DND-41 (cell line): ENCODE data around the gene ARL4D.

Experiments
- ATAC-seq: fragments of 200-7000 bp; cut with Tn5 transposase; 3 replicates; pipeline ENCODE4 v1.9.1; 2021; ENCODE audit warnings: low read depth; ENCODE audit not compliant: insufficient read depth
- DNase-seq: peaks from one replicate; pipeline ENCODE4 v3.0.0-alpha.2; 2020
- H2AFZ ChIP-seq: 2 replicates; pipeline ENCODE4 v1.6.0; 2012; ENCODE audit warnings: low read depth, low read length
- H3K27ac ChIP-seq: 2 replicates; pipeline ENCODE4 v1.5.1; 2012; ENCODE audit warnings: low read length, inconsistent platforms
- H3K27me3 ChIP-seq: fragments of 200-600 bp; sonication (generic); 2 replicates; pipeline ENCODE4 v1.6.0; 2012; ENCODE audit warnings: low read length, mild to moderate bottlenecking, inconsistent platforms; ENCODE audit not compliant: insufficient read depth, poor library complexity
- H3K36me3 ChIP-seq: 2 replicates; pipeline ENCODE4 v1.5.1; 2012; ENCODE audit warnings: low read length, inconsistent platforms; ENCODE audit not compliant: insufficient read depth
- H3K4me1 ChIP-seq: 2 replicates; pipeline ENCODE4 v1.5.1; 2012; ENCODE audit warnings: mild to moderate bottlenecking, low read length; ENCODE audit not compliant: insufficient read depth
- H3K4me2 ChIP-seq: 2 replicates; pipeline ENCODE4 v1.6.0; 2012; ENCODE audit warnings: mild to moderate bottlenecking, moderate library complexity, low read length, inconsistent platforms; ENCODE audit not compliant: insufficient read depth
- H3K4me3 ChIP-seq, 2 experiments: fragments of 200-600 bp in 1 of 2; shearing (Covaris generic) in 1 of 2; 2 replicates each; pipeline ENCODE4 v1.5.1; 2012 to 2016; ENCODE audit warnings: inconsistent platforms in 2 of 2, low read length in 2 of 2, mild to moderate bottlenecking in 2 of 2, low read depth in 1 of 2, moderate library complexity in 1 of 2
- H3K79me2 ChIP-seq: 2 replicates; pipeline ENCODE4 v1.6.0; 2012; ENCODE audit warnings: low read length, inconsistent platforms; ENCODE audit not compliant: insufficient read depth
- H3K9ac ChIP-seq: 2 replicates; pipeline ENCODE4 v1.6.0; 2012; ENCODE audit warnings: low read depth, mild to moderate bottlenecking, inconsistent platforms, low read length, moderate library complexity
- H3K9me3 ChIP-seq: 2 replicates; pipeline ENCODE4 v1.5.1; 2012; ENCODE audit warnings: low read length, moderate library complexity, mild to moderate bottlenecking, inconsistent platforms; ENCODE audit not compliant: insufficient read depth, severe bottlenecking
- H4K20me1 ChIP-seq: 2 replicates; pipeline ENCODE4 v1.6.0; 2012; ENCODE audit warnings: low read length; ENCODE audit not compliant: insufficient read depth
- EZH2 ChIP-seq: IDR thresholded peaks from 3 replicates; pipeline ENCODE4 v1.6.1; 2012; ENCODE audit warnings: borderline replicate concordance, low read depth, mild to moderate bottlenecking, moderate library complexity, low read length, inconsistent platforms; ENCODE audit not compliant: severe bottlenecking
- TF ChIP-seq, protein P1 (sequence below): IDR thresholded peaks from 2 replicates; pipeline ENCODE4 v1.5.1; 2012; ENCODE audit warnings: borderline replicate concordance, low read length, moderate library complexity, mild to moderate bottlenecking; ENCODE audit not compliant: poor library complexity, severe bottlenecking; ENCODE audit errors: extremely low read depth

Gene ARL4D

DNA sequence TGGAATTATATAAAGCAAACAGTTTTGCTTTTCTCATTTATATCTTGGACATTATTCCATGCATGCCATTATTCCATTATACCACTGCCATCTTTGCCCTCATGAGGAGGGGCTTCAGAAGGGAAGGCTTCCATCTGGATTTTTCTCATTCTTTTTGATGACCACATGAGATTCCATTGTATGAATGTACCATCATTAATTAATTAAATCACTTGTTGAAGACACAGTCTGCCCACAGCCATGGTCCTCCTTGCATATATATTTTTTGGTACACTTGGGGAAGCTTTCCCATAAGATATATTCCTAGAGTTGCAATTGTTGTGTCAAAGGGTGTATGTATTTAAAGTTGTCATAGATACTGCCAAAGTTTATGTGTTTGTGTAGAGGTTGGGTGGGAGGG lies 7.1 kb downstream of the ARL4D start:
- Histone ChIP-seq H3K9me3 (no peaks in the 10 kb centered on the region), H2AFZ (no peak overlapping the region), H3K4me1 (0 out of 2 replicates have a peak, but pooled peaks cover 2% of the 10 kb centered on the region), H3K27me3 (no peaks in the 10 kb centered on the region), H4K20me1 (no peaks in the 10 kb centered on the region), H3K9ac (no peak overlapping the region), H3K4me3 (no peak overlapping the region), H3K79me2 (no peaks in the 10 kb centered on the region), H3K27ac (no peak overlapping the region), H3K4me2 (no peak overlapping the region), H3K36me3 (no peaks in the 10 kb centered on the region)
- no peak for DNase-seq
- no peak for TF ChIP-seq EZH2
- TF ChIP-seq, protein P1, sequence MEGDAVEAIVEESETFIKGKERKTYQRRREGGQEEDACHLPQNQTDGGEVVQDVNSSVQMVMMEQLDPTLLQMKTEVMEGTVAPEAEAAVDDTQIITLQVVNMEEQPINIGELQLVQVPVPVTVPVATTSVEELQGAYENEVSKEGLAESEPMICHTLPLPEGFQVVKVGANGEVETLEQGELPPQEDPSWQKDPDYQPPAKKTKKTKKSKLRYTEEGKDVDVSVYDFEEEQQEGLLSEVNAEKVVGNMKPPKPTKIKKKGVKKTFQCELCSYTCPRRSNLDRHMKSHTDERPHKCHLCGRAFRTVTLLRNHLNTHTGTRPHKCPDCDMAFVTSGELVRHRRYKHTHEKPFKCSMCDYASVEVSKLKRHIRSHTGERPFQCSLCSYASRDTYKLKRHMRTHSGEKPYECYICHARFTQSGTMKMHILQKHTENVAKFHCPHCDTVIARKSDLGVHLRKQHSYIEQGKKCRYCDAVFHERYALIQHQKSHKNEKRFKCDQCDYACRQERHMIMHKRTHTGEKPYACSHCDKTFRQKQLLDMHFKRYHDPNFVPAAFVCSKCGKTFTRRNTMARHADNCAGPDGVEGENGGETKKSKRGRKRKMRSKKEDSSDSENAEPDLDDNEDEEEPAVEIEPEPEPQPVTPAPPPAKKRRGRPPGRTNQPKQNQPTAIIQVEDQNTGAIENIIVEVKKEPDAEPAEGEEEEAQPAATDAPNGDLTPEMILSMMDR = no peak
- no peak for ATAC-seq

DNA sequence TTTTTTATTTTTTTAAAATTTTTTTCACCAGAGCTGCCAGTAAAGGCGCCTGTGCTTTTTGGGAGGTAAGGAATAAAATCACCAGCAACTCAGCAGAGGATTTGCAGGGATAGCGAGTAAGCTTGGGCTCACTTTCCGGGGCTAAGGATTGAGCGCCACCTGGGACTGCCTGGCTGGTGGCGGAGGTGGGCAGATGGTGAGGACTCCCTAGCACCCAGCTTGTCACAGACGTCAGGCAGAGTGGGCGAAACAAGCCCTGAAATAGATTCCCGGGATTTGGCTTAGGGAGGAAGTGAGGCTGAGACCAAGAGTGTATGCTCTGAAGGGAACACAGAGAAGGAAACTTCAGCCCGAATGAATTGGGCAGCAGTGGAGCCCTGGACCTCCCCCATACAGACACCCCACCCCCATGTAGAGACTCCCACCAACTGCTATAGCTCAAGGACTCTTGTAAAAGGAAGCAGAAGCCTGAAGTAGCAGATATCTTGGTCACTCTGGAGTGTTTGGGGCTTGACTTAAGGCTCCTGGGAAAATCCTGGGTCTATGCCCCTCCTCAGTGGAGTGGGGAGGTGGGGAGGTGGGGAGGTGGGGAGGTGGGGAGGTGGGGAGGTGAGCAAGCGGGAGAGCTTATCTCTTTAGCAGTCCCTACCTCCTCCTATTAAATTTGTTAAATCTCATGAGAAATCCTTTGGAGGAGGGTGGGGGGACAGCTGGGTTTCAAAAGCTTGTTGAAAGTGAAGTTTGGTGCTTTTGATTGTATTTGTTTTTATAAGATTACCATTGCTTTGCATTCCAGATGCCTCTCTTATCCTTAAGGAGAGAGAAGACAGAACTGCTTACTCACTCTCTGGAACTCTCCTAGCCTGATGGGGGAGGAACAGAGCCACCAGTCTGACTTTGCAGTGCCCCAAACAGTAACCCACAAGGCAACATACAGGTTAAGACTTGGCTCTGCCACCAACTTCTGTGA lies 8.2 kb downstream of the ARL4D start:
- H3K9me3 ChIP-seq = no peaks in the 10 kb centered on the region
- TF ChIP-seq, protein P1 = no peak
- no peak for TF ChIP-seq EZH2
- ATAC-seq = no peak
- no peak overlapping the region for H3K27ac ChIP-seq
- no peaks in the 10 kb centered on the region for H4K20me1 ChIP-seq
- H3K27me3 ChIP-seq = no peaks in the 10 kb centered on the region
- no peaks in the 10 kb centered on the region for H3K4me1 ChIP-seq
- H2AFZ ChIP-seq = no peak overlapping the region
- H3K9ac ChIP-seq = no peak overlapping the region
- no peak overlapping the region for H3K4me3 ChIP-seq
- no peak for DNase-seq
- H3K36me3 ChIP-seq = no peaks in the 10 kb centered on the region
- H3K79me2 ChIP-seq = no peaks in the 10 kb centered on the region
- no peak overlapping the region for H3K4me2 ChIP-seq

DNA sequence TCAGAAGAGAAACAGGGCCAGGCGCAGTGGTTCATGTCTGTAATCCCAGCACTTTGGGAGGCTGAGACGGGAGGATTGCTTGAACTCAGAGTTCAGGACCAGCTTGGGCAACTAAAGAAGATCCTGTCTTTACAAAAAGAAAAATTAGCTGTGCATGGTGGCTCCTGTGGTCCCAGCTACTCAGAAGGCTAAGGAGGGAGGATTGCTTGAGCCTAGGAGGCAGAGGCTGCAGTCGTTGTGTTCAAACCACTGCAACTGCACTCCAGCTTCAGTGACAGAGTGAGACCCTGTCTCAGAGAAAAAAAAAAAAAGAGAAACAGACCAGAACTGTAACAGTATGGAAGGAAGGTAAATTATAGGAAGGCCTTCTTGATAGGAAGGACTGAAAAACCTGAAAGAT lies 10.3 kb downstream of the ARL4D start:
- ATAC-seq (no peak), DNase-seq (no peak)
- Histone ChIP-seq H3K9me3 (no peaks in the 10 kb centered on the region), H3K27me3 (no peaks in the 10 kb centered on the region), H3K4me1 (no peaks in the 10 kb centered on the region), H3K4me2 (no peak overlapping the region), H4K20me1 (no peaks in the 10 kb centered on the region), H3K79me2 (no peaks in the 10 kb centered on the region), H3K9ac (no peak overlapping the region), H3K36me3 (no peaks in the 10 kb centered on the region), H3K4me3 (no peak overlapping the region), H2AFZ (no peak overlapping the region), H3K27ac (no peak overlapping the region)
- TF ChIP-seq EZH2 = no peak
- TF ChIP-seq, protein P1 = no peak
